Measurements from ENCODE around the gene SLC9A5.

DNA sequence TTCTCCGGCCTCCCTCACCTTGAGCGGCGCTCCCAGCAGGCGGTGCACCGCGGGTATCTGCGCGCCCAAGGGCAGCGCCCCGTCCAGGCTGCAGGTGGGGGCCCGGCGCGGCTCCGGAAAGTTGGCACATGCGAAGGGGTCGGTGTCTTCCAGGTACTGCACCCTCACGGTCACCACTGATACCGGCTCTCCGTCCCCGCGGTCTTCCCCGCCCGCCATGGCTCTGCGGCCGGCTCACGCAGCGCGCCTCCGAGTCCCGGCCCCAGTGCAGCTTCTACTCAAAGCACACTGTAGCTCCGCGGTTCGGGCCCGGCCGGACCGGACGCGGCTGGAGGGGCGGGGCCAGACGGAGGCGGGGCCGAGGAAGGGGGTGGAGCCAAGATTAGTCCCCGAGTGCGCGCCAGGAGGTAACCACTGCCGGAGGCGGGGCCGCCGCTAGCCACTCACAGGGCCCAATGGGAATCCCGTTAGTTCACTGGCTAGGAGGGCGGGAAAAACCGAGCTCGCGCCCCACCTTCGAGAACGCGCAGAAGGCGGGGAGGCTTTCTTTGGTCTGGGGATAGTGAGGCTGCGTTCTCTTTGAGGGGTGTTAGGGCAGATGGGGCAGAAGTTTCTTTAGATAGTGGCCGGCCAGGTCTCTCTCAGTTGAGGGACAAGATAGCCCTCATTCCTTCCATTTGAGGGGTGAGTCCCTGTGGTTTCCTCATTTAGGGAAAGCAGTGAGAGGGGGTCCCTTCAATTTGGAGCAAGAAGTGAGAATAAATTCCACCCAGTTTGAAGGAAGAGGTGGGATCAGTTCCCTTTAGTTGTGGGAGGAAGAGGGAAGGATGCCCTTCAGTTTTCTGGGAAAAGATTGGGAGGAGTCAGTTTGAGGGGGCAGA lies 1.3 kb upstream of the SLC9A5 start, which contains the start of gene FHOD1:
- TF ChIP-seq CTCF (IDR thresholded peaks at IDR 0.05; ENCODE audit: insufficient read depth, low read length) (no peak), POLR2AphosphoS5 (IDR thresholded peaks at IDR 0.05; ENCODE audit: low read depth) (no peak)

All from HL-60 (cell line).